Esophagus squamous epithelium (tissue), 5 donors: ENCODE measurements around the gene RAPGEF4. TPM values are rescaled to one million over a fixed set of nuclear protein-coding genes. Genes with fewer than 3 reads are reported as not detected.

ENCODE experiments used
- DNase-seq: peaks from one replicate; lab custom pipeline; 2025; lab: John Stamatoyannopoulos, UW
- H3K27ac ChIP-seq, 4 donors: fragments of 200-600 bp; sonication (generic); one replicate each; pipeline ENCODE4 v1.5.1; 2016 to 2019; ENCODE audit warnings: mild to moderate bottlenecking in 1 of 4
- H3K27me3 ChIP-seq, 4 donors: fragments of 200-600 bp; sonication (generic); 1 replicate in 3 of 4; 2 replicates in 1 of 4; pipeline versions ENCODE4 v1.5.1 to v1.6.0; 2017 to 2021; ENCODE audit warnings: antibody characterized with exemption in 1 of 4
- H3K36me3 ChIP-seq, 3 donors: fragments of 200-600 bp; sonication (generic); one replicate each; pipeline ENCODE4 v1.5.1; 2016 to 2019
- H3K4me1 ChIP-seq, 3 donors: fragments of 200-600 bp; sonication (generic); one replicate each; pipeline ENCODE4 v1.5.1; 2017 to 2019
- H3K4me3 ChIP-seq, 4 donors: fragments of 200-600 bp; sonication (generic); 1 replicate in 3 of 4; 2 replicates in 1 of 4; pipeline ENCODE4 v1.5.1; 2016 to 2019; ENCODE audit warnings: mild to moderate bottlenecking in 2 of 4, moderate library complexity in 1 of 4
- H3K9me3 ChIP-seq, 3 donors: fragments of 200-600 bp; sonication (generic); one replicate each; pipeline ENCODE4 v1.5.1; 2016 to 2019
- CTCF ChIP-seq, 6 experiments: fragments of 450-650 bp in 4 of 6; fragments of 200-600 bp in 2 of 6; sonication (generic) in 2 of 6; IDR thresholded peaks; one replicate each; pipeline ENCODE4 v1.5.1; 2016 to 2019; ENCODE audit warnings: antibody characterized with exemption in 6 of 6, mild to moderate bottlenecking in 4 of 6, moderate library complexity in 4 of 6
- POLR2A ChIP-seq, 4 donors: fragments of 450-650 bp; IDR thresholded peaks; one replicate each; pipeline ENCODE4 v1.6.1; 2017; ENCODE audit warnings: antibody characterized with exemption in 4 of 4, mild to moderate bottlenecking in 4 of 4, moderate library complexity in 3 of 4
- WGBS, 2 donors: methylation state at CpG; one replicate each; pipeline ENCODE4 v1.1.5; 2018; 5-methylcytosine and 5-hydroxymethylcytosine counted together
- intact Hi-C: fragments of 100-400 bp; cut with DNase I; formaldehyde crosslinking; loops from one replicate; pipeline ENCODE4 v1.15.0; 2022
- total RNA-seq, 4 donors: library from RNA; depleted of rRNA; stranded (reverse); fragments of >200 nt; gene quantifications; one replicate each; pipeline ENCODE4 v1.1.0, GENCODE V29; 2016
- donor health status: DM: yes; HTN: yes; CAD: no.

The RAPGEF4 gene
- total RNA-seq, 4 donors from 2014 or later = 2.6 to 11.1 (median 2.9) TPM

DNA sequence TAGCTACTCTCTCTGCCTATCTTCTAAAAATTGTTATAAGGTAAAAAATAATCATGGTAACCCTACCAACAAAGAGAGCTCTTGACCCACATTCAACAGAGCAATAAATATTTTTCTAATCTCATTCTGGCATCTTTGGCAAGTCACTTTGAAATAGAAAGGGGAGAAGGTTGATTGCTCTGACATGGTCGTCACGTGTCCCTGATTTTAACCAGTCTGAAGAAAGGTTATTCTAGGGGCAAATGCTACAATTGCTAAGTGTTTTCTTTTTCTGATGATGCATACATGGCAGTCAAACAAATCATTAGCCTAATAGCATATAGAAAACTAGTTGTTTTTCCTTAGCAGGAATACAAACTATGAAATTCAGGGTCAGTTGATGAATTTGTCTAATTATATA lies 186.7 kb downstream of the RAPGEF4 start:
- WGBS, 2 donors = 76 to 90% methylated on average over 2 of the region's 2 CpGs
- H3K27ac ChIP-seq = no peak overlapping the region
- H3K27me3 ChIP-seq = no peaks in the 10 kb centered on the region
- DNase-seq = no peak
- H3K4me3 ChIP-seq = no peak overlapping the region
- H3K36me3 ChIP-seq = no peaks in the 10 kb centered on the region
- intact Hi-C loops = no loop called here
- TF ChIP-seq POLR2A (IDR thresholded peaks at IDR 0.05) (no peak), CTCF (IDR thresholded peaks at IDR 0.05) (no peak)
- peaks cover 4 to 19% (median 9%) of the 10 kb centered on the region in 3 donors for H3K4me1 ChIP-seq
- H3K9me3 ChIP-seq = no peaks in the 10 kb centered on the region

DNA sequence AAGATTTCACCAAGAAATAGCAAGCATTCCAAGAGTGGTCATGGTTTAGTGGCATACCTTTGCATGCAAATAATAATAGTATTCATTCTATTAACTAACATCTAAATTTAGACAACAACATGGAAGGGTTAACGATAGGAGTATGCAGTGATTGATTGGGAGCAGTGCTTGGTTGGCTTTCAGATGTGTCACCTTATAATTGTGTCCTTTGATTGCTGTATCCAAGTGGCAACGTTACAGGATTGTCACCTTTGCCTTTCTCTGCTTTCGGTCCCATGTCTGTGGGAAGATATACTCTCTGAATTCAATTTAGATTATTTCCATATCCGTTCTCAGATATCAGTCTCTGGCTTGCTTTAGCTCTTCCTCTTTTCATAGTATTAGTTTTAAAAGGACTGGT lies 187.2 kb downstream of the RAPGEF4 start:
- Histone ChIP-seq H3K9me3 (no peaks in the 10 kb centered on the region), H3K4me1 (peaks cover 9 to 24% (median 9%) of the 10 kb centered on the region in 3 donors), H3K27ac (no peak overlapping the region), H3K36me3 (no peaks in the 10 kb centered on the region), H3K27me3 (no peaks in the 10 kb centered on the region), H3K4me3 (no peak overlapping the region)
- intact Hi-C loops = no loop called here
- DNase-seq = no peak
- WGBS, 2 donors = 82 to 85% methylated on average over 4 of the region's 4 CpGs
- TF ChIP-seq CTCF (IDR thresholded peaks at IDR 0.05) = no peak
- TF ChIP-seq POLR2A (IDR thresholded peaks at IDR 0.05) = no peak

- no peak overlapping the region for H3K4me3 ChIP-seq
- H3K27ac ChIP-seq = no peak overlapping the region
- WGBS, 2 donors = 80 to 88% methylated on average over 4 of the region's 4 CpGs
- H3K9me3 ChIP-seq = no peaks in the 10 kb centered on the region
- intact Hi-C loops = no loop called here
- no peaks in the 10 kb centered on the region for H3K36me3 ChIP-seq
- TF ChIP-seq CTCF (IDR thresholded peaks at IDR 0.05) (no peak), POLR2A (IDR thresholded peaks at IDR 0.05) (no peak)
- DNase-seq = no peak
- H3K4me1 ChIP-seq = peaks cover 9 to 38% (median 17%) of the 10 kb centered on the region in 3 donors
- no peaks in the 10 kb centered on the region for H3K27me3 ChIP-seq
Measured at GRCh38 chr2:172924097-172924660, 188.5 kb downstream of the RAPGEF4 start.

DNA sequence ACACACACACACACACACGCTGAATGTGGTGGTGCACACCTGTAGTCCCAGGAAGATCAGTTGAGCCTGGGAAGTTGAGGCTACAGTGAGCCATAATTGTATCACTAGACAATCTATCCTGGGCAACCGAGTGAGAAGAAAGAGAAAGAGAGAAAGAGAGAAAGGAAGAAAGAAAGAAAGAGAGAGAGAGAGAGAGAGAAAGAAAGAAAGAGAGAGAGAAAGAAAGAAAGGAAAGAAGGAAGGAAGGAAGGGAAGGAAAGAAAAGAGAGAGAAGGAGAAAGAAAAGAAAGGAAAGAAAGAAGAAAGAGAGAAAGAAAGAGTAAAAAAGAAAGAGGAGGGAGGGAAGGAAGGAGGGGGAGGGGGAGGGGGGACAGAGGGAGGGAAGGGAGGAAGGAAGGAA lies 190.0 kb downstream of the RAPGEF4 start:
- 78 to 94% methylated on average over 2 of the region's 2 CpGs for WGBS, 2 donors
- Histone ChIP-seq H3K9me3 (no peaks in the 10 kb centered on the region), H3K36me3 (no peaks in the 10 kb centered on the region), H3K4me3 (no peak overlapping the region), H3K27me3 (no peaks in the 10 kb centered on the region), H3K4me1 (peaks cover 9 to 52% (median 23%) of the 10 kb centered on the region in 3 donors), H3K27ac (no peak overlapping the region)
- DNase-seq = no peak
- intact Hi-C loops = no loop called here
- TF ChIP-seq POLR2A (IDR thresholded peaks at IDR 0.05) (no peak), CTCF (IDR thresholded peaks at IDR 0.05) (no peak)

DNA sequence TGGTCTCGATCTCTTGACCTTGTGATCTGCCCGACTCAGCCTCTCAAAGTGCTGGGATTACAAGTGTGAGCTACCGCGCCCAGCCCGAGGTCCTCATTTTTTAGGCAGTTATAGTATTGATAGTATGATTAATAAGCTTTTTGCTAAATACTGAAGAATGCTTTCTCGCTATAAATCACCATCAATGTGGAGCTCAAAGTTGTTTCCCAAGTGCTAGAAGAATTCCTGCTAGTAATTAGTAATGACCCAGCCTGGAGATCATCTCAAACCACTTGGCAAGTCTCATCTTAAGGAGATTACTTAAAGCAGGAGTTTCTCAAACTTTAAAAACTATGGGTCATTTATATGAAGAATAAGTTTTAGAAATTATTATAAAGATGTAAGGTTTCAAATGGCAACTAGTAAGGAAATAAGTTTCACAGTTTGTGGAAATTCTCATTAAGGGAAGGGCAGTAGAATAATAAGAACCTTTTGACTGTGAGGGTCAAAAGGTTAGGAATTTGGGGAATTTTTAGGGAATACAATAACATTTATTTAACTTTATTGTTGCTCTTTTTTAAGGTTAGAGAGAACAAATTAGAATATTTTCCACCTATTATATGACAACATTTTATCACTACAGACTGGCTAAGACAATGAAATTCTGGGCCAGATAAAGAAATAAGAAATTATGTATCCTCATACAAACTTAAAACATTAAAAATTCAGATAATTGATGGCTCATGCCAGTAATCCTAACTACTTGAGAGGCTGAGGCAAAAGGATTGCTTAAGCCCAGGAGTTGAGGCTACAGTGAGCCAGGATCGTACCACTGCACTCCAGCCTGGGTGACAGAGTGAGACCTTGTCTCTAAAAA lies 191.4 kb downstream of the RAPGEF4 start:
- Histone ChIP-seq H3K9me3 (no peaks in the 10 kb centered on the region), H3K27me3 (no peaks in the 10 kb centered on the region), H3K36me3 (no peaks in the 10 kb centered on the region), H3K4me1 (peaks cover 0 to 53% (median 24%) of the 10 kb centered on the region in 3 donors), H3K27ac (peak overlapping the region in 3 of 4 donors; percentile 13 to 44 (median 39)), H3K4me3 (no peak overlapping the region)
- TF ChIP-seq POLR2A (IDR thresholded peaks at IDR 0.05) (no peak), CTCF (IDR thresholded peaks at IDR 0.05) (no peak)
- no peak for DNase-seq
- intact Hi-C loops = no loop called here
- WGBS, 2 donors = 81 to 92% methylated on average over 7 of the region's 7 CpGs
